ENCODE results near the gene FLRT1.

DNA sequence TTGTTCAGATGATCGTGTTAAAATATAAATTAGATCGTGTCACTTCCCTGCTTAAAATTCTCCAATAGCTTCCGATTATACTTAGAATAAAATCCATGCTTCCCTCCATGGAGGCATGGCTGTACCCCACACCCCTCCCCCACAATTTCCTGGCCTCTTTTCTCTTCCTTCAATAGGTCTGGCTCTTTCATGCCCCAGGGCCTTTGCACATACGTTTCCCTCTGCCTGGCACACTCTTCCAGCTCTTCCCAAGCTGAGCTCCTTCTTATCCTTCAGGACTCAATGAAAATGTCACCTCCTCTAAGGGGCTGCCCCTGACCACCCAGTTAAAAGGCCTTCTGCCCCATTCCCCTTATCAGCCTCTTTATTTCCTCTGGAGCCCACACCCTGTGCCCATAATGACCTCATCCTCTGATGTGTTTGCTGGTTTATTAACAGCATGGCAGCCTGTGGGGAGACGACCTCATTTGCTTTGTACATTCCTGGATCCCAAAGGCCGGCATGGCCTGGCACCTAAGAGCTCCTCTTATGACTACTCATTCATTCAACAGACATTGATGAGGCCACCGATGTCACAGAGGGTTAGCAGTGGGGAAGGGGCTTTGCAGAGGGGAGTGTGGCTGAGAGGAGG, 9.0 kb upstream of the FLRT1 start:
- TF ChIP-seq, protein P1, sequence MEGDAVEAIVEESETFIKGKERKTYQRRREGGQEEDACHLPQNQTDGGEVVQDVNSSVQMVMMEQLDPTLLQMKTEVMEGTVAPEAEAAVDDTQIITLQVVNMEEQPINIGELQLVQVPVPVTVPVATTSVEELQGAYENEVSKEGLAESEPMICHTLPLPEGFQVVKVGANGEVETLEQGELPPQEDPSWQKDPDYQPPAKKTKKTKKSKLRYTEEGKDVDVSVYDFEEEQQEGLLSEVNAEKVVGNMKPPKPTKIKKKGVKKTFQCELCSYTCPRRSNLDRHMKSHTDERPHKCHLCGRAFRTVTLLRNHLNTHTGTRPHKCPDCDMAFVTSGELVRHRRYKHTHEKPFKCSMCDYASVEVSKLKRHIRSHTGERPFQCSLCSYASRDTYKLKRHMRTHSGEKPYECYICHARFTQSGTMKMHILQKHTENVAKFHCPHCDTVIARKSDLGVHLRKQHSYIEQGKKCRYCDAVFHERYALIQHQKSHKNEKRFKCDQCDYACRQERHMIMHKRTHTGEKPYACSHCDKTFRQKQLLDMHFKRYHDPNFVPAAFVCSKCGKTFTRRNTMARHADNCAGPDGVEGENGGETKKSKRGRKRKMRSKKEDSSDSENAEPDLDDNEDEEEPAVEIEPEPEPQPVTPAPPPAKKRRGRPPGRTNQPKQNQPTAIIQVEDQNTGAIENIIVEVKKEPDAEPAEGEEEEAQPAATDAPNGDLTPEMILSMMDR (IDR thresholded peaks at IDR 0.05; ENCODE audit: insufficient read depth, low read length): no peak
- TF ChIP-seq, protein P2, sequence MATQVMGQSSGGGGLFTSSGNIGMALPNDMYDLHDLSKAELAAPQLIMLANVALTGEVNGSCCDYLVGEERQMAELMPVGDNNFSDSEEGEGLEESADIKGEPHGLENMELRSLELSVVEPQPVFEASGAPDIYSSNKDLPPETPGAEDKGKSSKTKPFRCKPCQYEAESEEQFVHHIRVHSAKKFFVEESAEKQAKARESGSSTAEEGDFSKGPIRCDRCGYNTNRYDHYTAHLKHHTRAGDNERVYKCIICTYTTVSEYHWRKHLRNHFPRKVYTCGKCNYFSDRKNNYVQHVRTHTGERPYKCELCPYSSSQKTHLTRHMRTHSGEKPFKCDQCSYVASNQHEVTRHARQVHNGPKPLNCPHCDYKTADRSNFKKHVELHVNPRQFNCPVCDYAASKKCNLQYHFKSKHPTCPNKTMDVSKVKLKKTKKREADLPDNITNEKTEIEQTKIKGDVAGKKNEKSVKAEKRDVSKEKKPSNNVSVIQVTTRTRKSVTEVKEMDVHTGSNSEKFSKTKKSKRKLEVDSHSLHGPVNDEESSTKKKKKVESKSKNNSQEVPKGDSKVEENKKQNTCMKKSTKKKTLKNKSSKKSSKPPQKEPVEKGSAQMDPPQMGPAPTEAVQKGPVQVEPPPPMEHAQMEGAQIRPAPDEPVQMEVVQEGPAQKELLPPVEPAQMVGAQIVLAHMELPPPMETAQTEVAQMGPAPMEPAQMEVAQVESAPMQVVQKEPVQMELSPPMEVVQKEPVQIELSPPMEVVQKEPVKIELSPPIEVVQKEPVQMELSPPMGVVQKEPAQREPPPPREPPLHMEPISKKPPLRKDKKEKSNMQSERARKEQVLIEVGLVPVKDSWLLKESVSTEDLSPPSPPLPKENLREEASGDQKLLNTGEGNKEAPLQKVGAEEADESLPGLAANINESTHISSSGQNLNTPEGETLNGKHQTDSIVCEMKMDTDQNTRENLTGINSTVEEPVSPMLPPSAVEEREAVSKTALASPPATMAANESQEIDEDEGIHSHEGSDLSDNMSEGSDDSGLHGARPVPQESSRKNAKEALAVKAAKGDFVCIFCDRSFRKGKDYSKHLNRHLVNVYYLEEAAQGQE (IDR thresholded peaks at IDR 0.05; ENCODE audit: insufficient replicate concordance, low read depth): no peak
